ENCODE data around the gene GRIN3A.
A peak's percentile ranks its signal among the peaks of the same experiment; 100 is the strongest.
"Not testable (repeated sequence)": the region's sequence is repeated elsewhere in the genome, so short reads cannot be mapped to it uniquely, and the experiment has no call there.

Gene GRIN3A

GRCh38 chr9:101572316-101572715, 166.1 kb downstream of the GRIN3A start:
- no peak for DNase-seq

- DNase-seq, result no peak
Observed at GRCh38 chr9:101571114-101571513, 167.3 kb downstream of the GRIN3A start.

- peak in 1 of 2 donors; percentile 50 for DNase-seq
Observed at GRCh38 chr9:101569741-101570501, 168.5 kb downstream of the GRIN3A start.

- DNase-seq, result no peak
Observed at GRCh38 chr9:101567725-101568350, 170.6 kb downstream of the GRIN3A start.

GRCh38 chr9:101566904-101567724, 171.3 kb downstream of the GRIN3A start:
- DNase-seq, result peak; percentile 14 to 25

GRCh38 chr9:101564252-101564651, 174.2 kb downstream of the GRIN3A start:
- DNase-seq, result no peak

- no peak for DNase-seq
Observed at GRCh38 chr9:101562966-101563365, 175.5 kb downstream of the GRIN3A start.

GRCh38 chr9:101561740-101562139, 176.7 kb downstream of the GRIN3A start:
- no peak for DNase-seq

GRCh38 chr9:101549472-101550098, 188.9 kb downstream of the GRIN3A start:
- DNase-seq, result not testable (repeated sequence)

GRCh38 chr9:101543098-101543735, 195.2 kb downstream of the GRIN3A start:
- DNase-seq, result no peak

GRCh38 chr9:101540069-101540468, 198.4 kb downstream of the GRIN3A start:
- DNase-seq, result no peak

GRCh38 chr9:101536938-101537337, 201.5 kb downstream of the GRIN3A start:
- no peak for DNase-seq

GRCh38 chr9:101536351-101536750, 202.1 kb downstream of the GRIN3A start:
- no peak for DNase-seq

- DNase-seq, result peak; percentile 98
Observed at GRCh38 chr9:101533334-101534204, 204.9 kb downstream of the GRIN3A start, which contains the start of gene RNF20. Gene RNF20 (plus strand): TSS chr9:101533853. CDS start chr9:101535424, 1,571 bp downstream.

- DNase-seq, result peak; percentile 78 to 84
Observed at GRCh38 chr9:101530076-101530711, 208.3 kb downstream of the GRIN3A start.

- DNase-seq, result no peak
Observed at GRCh38 chr9:101528015-101528414, 210.4 kb downstream of the GRIN3A start.

- no peak for DNase-seq
Observed at GRCh38 chr9:101527066-101527465, 211.4 kb downstream of the GRIN3A start.

GRCh38 chr9:101524371-101524770, 214.1 kb downstream of the GRIN3A start:
- DNase-seq, result no peak
